ENCODE results near the gene ZSWIM1. TPM values are rescaled to one million over a fixed set of nuclear protein-coding genes. Genes with fewer than 3 reads are reported as not detected.

The ZSWIM1 gene
- total and polyA plus RNA-seq, 11 donors = 3.9 to 16.3 (median 10.4) TPM

- TF ChIP-seq POLR2A (IDR thresholded peaks at IDR 0.05) = no peak
- TF ChIP-seq CTCF (IDR thresholded peaks at IDR 0.05) = no peak
- Histone ChIP-seq H3K36me3 (no peaks in the 10 kb centered on the region), H3K4me1 (peaks cover 0 to 85% (median 28%) of the 10 kb centered on the region in 12 donors), H3K9me3 (no peaks in the 10 kb centered on the region), H3K27me3 (no peaks in the 10 kb centered on the region), H3K4me3 (no peak overlapping the region), H3K27ac (peak overlapping the region; percentile 31 to 92 (median 76))
- DNase-seq (no peak), ATAC-seq (peak; percentile 39 to 74 (median 49))
- intact Hi-C loops (cut with DNase I) = no loop called here
- WGBS, 4 donors = 55 to 65% (median 64%) methylated on average over 5 of the region's 5 CpGs
Measured at GRCh38 chr20:45918182-45918737, 37.2 kb downstream of the ZSWIM1 start.

DNA sequence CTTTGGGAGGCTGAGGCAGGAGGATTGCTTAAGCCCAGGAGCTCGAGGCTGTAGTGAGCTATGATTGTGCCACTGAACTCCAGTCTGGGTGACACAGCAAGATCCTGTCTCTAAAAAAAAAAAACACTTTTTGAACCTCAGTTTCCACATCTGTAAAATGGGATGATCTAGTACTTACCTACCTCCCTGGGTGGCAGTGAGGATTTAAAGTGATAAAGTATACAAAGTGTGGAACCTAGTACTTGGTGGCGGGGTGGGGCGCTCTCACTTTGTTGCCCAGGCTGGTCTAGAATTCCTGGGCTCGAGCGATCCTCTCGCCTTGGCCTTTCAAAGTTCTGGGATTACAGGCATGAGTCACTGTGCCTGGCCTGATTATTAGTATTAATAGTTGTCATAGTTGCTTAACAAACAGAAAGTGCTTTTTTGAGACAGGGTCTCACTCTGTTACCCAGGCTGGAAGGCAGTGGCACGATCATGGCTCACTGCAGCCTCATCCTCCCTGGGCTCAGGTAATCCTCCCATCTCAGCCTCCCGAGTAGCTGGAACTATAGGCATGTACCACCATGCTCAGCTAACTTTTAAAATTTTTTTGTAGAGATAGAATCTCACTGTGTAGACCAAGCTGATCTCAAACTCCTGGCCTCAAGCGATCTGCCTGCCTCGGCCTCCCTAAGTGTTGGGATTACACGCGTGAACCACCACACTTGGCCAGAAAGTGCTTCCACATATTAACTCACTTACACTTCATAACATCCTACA is 37.9 kb downstream of the ZSWIM1 start:
- H3K4me3 ChIP-seq = no peak overlapping the region
- DNase-seq (no peak), ATAC-seq (peak in 1 of 4 donors; percentile 28)
- no peaks in the 10 kb centered on the region for H3K9me3 ChIP-seq
- no peak for TF ChIP-seq CTCF (IDR thresholded peaks at IDR 0.05)
- no peak for TF ChIP-seq POLR2A (IDR thresholded peaks at IDR 0.05)
- peaks cover 0 to 85% (median 30%) of the 10 kb centered on the region in 12 donors for H3K4me1 ChIP-seq
- H3K27ac ChIP-seq = peak overlapping the region; percentile 31 to 92 (median 76)
- whole genome bisulfite sequencing, 4 donors = 84 to 90% (median 87%) methylated on average over 12 of the region's 12 CpGs
- no peaks in the 10 kb centered on the region for H3K36me3 ChIP-seq
- intact Hi-C loops (cut with DNase I) = no loop called here
- no peaks in the 10 kb centered on the region for H3K27me3 ChIP-seq

- TF ChIP-seq POLR2A (IDR thresholded peaks at IDR 0.05) (no peak), CTCF (IDR thresholded peaks at IDR 0.05) (no peak)
- H3K27me3 ChIP-seq = no peaks in the 10 kb centered on the region
- 41 to 57% (median 52%) methylated on average over 11 of the region's 11 CpGs for WGBS, 4 donors
- intact Hi-C loops (cut with DNase I) = no loop called here
- H3K4me1 ChIP-seq = peaks cover 3 to 85% (median 37%) of the 10 kb centered on the region in 12 donors
- no peaks in the 10 kb centered on the region for H3K9me3 ChIP-seq
- peak; percentile 81 to 93 (median 86) for DNase-seq
- peak overlapping the region in 2 of 12 donors; percentile 18 to 19 for H3K4me3 ChIP-seq
- ATAC-seq = peak; percentile 68 to 74 (median 69)
- peak overlapping the region; percentile 57 to 92 (median 76) for H3K27ac ChIP-seq
- H3K36me3 ChIP-seq = no peaks in the 10 kb centered on the region
Measured at GRCh38 chr20:45919542-45920399, 38.7 kb downstream of the ZSWIM1 start.

Measured in heart left ventricle (tissue), 16 donors.